NCI-H1694 treated with DMSO at 0.1 percent for 48 hours (cell line): ENCODE results near the gene GJC3.
"Not testable (repeated sequence)": the region's sequence is repeated elsewhere in the genome, so short reads cannot be mapped to it uniquely, and the experiment has no call there.

ENCODE experiments used
- DNase-seq: peaks from one replicate; lab custom pipeline; 2025; lab: John Stamatoyannopoulos, UW

GJC3 gene

GRCh38 chr7:99929730-99930053 is 272 bp upstream of the GJC3 start:
- no peak for DNase-seq

DNA sequence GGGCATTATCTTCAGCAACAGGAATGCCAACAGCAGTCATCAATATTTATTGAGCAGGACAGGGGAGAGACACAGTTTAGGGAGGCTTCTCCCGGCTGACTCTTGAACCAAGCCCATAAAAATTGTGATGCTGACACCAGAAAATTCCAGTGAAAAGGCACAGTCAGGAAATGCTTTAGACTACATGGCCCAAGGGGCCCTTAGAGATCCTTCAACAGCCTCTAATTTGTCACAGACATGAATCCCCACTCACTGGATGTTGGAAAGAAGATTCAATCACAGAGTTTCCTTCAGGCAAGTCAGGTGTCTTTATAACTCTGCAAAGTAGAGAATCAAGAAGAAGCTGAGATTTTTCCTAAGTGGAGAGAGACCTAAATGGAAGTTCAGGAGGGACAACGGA is 1.2 kb downstream of the GJC3 start:
- DNase-seq: no peak

GRCh38 chr7:99927536-99927935 is 1.9 kb downstream of the GJC3 start:
- no peak for DNase-seq

- DNase-seq: no peak
These were observed 3.1 kb downstream of the GJC3 start for GRCh38 chr7:99926321-99926720.

DNA sequence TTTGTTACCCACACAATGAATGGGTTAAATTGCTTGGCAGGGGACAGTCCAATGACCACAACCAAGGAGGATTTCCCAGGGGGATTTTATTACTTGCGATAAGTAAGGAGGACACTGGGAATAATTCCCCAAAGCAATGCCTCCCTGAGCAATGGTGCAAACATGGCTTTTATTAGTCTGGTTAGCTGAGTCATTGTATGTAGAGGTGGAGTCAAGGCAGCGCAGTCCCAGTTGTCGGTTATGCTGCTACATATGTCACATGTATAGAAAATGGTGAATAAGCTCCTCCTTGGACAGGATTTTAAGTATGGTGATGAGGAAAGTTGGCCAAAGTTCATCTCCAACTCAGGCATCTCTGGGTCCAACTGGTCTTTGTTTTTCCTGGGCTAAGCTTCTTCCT is 6.2 kb downstream of the GJC3 start:
- no peak for DNase-seq

- DNase-seq: no peak
These were observed 9.3 kb downstream of the GJC3 start for GRCh38 chr7:99920149-99920548.

DNA sequence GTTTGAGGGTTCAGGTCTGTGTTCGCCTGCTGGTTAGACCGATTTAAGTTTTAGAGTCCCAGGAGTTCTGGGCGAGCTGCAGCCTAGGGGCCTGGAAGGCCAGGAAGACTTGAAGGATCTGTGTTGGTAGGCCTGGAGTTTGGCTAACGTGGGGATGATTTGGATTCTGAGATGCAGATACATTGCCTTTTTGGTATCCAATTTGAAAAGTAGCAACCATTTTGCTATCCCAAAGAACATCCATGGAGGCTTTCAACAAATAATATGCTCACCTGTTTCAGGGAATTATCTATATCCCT is 9.7 kb downstream of the GJC3 start:
- no peak for DNase-seq

GRCh38 chr7:99918959-99919813 is 10.2 kb downstream of the GJC3 start, which contains the start of gene TRIM4:
Gene TRIM4, minus strand, starts transcription at chr7:99919530. Its CDS starts 129 bp downstream, at chr7:99919401.
- peak; percentile 71 for DNase-seq

DNA sequence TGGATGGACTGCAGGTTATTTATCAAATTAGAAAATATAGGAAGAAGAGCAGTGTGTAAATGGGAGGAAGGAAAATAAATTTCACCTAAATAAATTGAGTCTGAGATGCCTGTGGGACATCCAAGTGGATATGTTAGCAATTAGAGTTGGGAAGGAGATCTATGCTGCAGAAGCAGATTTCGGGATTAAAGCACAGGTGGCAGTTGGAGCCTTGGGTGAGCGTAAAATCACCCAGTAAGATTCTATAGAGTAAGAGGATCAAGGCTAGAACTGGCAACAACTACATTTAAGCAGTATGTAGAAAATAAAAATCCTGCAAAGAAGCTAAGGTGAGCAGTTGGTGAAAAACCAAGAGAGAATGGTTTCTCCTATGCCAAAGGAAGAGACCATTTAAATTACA is 18.4 kb downstream of the GJC3 start:
- no peak for DNase-seq

- no peak for DNase-seq
These were observed 27.8 kb downstream of the GJC3 start for GRCh38 chr7:99901581-99901980.

DNA sequence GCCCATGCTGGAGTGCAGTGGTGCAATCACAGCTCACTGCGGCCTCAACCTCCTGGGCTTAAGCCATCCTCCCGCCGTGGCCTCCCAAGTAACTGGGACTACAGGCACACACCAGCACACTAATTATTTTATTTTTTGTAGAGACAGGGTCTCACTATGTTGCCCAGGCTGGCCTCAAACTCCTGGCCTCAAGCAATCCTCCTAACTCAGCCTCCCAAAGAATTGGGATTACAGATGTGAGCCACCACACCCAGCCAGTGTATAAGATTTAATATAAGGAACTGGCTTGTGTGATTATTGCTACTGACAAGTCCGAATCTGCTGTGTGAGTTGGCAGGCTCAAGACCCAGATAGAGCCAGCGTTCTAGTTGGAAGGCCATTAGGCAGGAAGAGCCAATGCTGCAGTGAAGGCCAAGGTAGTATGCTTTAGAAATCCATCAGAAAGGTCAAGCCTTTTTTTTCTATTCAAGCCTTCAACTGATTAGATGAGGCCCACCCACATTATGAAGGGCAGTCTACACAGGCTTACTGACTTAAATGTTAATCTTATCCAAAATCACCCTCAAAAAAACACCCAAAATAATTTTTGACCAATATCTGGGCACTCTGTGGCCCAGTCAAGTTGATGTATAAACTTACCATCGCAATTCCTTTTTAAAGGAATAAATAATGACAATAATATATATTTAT is 29.4 kb downstream of the GJC3 start:
- DNase-seq: no peak

DNA sequence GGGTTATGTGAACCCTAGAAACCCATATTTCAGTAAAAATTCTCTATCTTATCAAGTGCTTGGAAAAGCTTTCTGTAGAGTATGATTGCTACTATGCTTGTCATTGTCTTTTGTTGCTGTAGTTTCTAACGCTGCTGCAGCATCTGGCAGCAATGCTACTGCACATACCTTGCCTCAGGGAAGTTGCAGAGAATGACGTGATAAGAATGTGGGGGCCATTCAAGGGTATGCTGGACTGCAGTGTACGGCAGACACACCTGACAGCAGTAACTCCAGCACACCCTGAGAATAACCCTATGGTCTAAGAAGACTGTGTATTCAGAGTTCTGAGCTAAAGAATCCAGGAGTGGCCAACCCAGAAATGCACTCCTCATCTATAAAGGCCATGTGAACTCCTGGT is 30.6 kb downstream of the GJC3 start:
- no peak for DNase-seq

- DNase-seq: no peak
These were observed 31.4 kb downstream of the GJC3 start for GRCh38 chr7:99898023-99898357.

DNA sequence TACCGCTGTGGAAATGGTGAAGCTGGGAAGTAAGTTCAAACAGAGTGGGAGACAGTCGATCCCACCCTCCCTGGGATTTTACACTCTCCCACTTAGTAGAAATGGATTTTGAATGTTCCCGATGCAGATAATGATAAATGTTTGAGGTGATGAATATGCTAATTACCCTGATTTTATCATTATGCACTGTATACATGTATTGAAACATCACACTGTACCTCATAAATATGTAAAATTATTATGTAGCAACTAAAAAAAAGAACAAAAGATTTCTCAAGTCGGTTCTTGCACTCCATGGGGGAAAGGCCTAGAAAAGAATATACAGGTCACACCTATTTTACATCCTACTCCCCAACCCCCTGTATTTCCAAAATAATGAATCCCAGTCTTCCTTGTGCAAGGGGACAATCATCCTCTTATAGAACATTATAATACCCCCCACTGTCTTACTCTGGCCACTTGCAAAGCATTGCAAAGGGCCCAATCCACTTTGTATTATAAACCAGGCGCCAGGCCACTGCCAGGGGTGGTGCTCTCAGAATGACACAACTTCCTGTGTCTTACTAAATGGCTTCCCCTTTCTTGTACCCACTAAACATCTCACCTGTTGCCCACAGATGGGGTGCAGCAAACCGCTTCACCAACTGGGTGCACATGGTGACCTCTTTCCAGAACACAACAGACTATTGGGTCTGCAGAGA is 31.9 kb downstream of the GJC3 start:
- DNase-seq: no peak

DNA sequence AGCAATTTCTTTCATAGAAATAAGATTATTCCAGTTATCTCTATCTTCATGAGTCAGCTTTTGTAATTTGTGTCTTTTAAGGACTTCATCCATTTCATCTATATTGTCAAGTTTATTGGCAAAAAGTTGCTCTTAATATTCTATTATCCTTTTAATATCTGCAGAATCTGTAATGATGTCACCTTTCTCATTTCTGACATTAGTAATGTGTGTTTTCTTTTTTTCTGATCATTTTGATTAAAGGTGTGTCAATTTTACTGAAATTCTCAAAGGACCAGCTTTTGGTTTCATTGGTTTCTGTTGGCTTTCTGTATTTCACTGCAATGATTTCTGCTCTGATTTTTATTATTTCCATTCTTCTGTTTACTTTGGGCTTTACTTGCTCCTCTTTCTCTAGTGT is 34.7 kb downstream of the GJC3 start:
- DNase-seq: no peak

DNA sequence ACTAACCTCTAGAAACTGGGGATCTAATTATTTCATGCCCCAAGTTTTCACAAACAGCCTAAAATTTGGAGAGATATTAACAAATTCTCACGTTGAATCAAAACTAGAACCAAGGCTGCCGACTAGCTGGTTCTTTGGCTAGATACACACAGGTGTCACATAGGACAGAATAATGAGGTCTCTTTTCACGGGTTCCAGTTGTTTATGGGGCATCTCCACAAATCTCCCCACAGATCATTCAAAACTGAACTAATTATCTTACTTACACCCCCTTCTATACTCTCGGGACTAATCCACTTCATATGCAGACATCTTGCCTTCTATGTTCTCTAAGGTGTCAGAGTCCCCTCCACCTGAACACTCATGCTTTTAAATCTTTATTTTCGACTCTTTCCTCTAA is 36.1 kb downstream of the GJC3 start:
- DNase-seq: no peak

- not testable (repeated sequence) for DNase-seq
These were observed 39.1 kb downstream of the GJC3 start for GRCh38 chr7:99890348-99890747.

- DNase-seq: not testable (repeated sequence)
These were observed 41.1 kb downstream of the GJC3 start for GRCh38 chr7:99888366-99888765.

DNA sequence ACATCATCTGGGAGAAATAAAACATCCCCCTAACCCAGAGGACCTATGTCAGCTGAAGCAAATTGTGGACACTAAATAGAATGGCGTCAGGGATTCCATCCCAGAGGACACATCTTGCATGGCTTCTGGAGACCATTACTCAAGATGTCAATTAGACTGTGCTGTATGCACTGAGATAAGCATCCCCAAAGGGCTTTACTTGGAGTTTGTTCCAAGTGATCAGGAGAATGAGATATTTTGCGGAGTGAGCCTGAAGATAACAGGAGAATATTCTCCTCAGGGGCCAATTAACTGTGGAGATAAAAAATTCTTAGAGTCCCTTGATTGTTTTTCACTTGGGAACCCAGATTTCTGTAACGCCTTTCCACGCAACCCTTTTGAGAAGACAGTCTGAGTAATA is 48.0 kb downstream of the GJC3 start:
- no peak for DNase-seq

DNA sequence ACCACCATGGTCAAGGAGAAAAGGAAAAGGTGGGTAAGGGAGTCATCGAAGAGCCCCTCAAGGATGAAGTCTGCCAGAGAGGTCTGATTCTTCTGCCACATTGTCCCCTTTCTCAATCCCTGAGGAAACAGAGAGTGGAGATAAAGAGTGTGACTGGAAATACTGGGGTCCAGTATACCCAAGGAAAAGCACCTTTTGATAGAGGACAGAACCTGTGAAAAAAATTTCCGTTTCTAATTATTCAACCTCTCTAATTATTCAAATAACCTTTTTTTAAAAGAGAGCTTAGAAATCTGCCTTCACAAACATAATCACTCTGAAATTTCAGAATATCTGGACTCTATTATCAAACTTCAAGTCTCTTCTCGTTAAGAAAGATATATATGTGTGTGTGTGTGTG is 52.5 kb downstream of the GJC3 start, which contains the start of gene OR2AE1:
TSS of gene OR2AE1 (minus strand) at position 101 of the 400 bp plus-strand sequence. CDS start at position 101, 0 bp downstream.
- DNase-seq: no peak

GRCh38 chr7:99876491-99876890 is 52.9 kb downstream of the GJC3 start:
- no peak for DNase-seq
